ENCODE results near the gene CYP4A11.
"Not testable (repeated sequence)": the region's sequence is repeated elsewhere in the genome, so short reads cannot be mapped to it uniquely, and the experiment has no call there.

CYP4A11 gene, protein sequence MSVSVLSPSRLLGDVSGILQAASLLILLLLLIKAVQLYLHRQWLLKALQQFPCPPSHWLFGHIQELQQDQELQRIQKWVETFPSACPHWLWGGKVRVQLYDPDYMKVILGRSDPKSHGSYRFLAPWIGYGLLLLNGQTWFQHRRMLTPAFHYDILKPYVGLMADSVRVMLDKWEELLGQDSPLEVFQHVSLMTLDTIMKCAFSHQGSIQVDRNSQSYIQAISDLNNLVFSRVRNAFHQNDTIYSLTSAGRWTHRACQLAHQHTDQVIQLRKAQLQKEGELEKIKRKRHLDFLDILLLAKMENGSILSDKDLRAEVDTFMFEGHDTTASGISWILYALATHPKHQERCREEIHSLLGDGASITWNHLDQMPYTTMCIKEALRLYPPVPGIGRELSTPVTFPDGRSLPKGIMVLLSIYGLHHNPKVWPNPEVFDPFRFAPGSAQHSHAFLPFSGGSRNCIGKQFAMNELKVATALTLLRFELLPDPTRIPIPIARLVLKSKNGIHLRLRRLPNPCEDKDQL

DNA sequence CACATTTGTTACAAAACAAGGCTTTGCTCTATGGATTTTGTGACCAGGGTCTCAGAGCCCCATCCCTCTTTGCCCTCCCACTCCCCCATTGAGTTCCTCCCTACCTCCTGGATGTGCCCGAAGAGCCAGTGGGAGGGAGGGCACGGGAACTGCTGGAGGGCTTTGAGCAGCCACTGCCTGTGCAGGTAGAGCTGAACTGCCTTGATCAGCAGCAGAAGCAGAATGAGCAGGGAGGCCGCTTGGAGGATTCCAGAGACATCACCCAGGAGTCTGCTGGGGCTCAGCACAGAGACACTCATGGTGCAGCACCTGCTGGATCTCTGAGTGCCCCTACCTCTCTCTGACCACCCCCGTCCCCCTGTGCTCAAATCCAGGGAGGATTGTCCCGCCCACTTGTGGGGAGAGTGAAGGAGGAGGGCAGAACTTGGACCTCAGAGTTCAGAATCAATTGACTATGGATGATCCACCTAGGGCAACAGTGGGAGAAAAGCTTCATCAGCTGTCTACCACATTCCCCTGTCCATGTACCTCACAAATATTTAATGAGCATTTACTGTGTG lies at the start of gene CYP4A11:
CYP4A11 (minus strand) TSS at position 342 of the 560 bp plus-strand sequence; CDS start at position 299, 43 bp downstream.
- DNase-seq (ENCODE audit: low read depth, low spot score) = no peak

DNA sequence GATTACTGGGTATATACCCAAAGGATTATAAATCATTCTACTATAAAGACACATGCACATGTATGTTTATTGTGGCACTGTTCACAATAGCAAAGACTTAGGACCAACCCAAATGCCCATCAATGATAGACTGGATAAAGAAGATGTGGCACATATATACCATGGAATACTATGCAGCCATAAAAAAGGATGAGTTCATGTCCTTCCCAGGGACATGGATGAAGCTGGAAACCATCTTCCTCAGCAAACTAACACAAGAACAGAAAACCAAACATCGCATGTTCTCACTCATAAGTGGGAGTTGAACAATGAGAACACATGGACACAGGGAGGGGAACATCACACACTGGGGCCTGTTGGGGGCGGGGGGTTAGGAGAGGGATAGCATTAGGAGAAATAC lies 49.3 kb upstream of the CYP4A11 start:
- not testable (repeated sequence) for DNase-seq (ENCODE audit: low read depth, low spot score)

DNA sequence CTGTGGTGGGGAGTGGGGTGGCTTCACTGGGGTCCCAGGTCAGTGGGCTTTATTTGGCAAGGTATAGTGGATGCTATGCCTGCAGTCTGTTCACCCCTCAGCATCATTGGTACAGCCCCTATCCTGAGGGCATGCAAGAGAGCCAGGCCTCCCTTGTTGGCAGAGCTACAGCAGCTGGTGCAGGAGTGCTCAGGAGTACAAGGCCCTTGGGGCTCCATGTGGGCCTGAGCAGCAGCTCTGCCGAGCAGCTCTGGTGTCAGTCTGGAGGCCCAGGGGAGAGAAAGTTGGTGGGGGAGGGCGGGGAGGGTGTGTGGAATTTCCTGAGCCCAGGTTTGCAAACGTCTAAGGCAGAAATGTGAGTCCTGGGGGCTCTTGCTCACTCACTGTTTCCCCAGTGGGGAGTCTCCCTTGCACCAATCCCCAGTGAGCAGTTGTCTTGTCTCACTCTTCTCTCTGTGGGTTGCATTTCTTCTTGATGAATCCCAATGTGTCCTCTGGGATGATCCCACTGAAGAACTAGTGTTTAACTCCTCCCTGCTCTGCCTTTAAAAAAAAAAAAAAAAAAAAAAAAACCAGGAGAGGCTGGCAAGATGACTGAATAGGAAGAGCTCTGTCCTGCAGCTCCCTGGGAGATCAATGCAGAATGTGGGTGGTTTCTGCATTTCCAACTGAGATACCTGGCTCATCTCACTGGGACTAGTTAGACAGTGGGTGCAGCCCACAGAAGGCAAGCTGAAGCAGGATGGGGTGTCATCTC lies 42.7 kb upstream of the CYP4A11 start:
- DNase-seq (ENCODE audit: low read depth, low spot score) = no peak

DNA sequence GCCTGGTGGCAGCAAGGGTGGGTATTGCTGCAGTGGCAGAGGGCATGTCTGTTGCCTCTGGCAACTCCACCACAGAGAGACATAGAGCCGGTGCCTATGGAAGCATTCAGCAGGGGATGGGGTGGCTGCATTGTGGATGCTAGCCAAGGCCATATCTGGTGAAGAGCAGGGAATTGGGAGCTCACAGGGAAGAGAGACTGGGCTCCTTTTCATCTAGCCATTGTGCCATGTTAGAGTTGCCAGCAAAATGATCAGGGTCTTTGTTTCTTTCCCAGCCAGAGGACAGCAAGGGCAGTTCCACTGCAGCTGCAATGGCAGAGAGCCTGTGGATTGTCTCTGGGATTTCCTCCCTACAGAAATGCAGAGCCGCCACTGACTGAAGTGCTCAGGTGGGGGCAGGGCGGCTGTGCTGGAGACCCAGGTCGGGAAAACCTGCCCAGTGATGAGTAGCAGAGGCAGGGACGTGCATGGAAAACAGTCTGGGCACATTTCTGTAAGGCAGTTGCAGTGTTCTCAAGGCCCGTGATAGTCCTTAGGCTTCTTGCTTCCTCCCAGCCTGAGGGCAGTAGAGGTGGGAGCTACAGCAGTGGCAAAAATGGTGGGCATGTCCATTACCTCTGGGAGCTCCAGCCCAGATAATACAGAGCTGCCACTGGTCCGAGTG lies 42.0 kb upstream of the CYP4A11 start:
- no peak for DNase-seq (ENCODE audit: low read depth, low spot score)

DNA sequence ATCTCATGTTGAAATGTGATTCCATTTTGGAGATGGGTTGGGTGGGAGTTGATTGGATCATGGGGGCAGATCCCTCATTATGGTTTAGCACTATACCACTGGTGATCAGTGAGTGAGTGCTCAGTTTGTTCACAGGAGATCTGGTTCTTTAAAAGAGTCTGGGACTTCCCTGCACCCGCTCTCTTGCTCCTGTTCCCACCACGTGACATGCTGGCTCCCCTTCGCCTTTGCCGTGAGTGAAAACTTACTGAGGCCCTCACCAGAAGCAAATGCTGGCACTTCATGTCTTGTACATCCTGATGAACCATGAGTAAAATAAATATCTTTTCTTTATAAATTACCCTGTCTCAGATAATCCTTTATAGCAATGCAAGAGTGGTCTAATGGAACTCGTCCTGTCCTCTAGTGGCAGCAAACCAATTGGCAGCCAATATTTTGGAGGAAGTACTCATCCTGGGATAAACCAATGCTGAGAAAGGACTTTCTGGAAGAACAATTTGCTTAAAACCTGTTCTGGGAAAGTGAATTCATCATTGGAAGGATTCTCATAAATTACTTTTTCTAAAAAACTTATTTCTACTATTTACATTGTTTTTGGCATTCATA lies 27.8 kb upstream of the CYP4A11 start:
- DNase-seq (ENCODE audit: low read depth, low spot score) = no peak

DNA sequence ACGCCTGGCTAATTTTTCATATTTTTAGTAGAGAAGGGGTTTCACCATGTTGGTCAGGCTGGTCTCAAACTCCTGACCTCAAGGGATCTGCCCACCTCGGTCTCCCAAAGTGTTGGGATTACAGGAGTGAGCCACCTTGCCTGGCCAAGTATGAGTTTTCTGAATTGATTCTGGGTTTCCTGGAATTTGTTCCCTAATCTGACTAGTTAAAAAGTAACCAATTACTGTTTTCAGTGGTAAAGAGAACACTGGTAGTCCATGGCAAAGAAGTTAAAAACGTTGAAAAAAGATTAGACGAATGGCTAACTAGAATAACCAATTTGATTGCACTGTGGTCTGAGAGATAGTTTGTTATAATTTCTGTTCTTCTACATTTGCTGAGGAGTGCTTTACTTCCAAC lies 21.0 kb upstream of the CYP4A11 start:
- not testable (repeated sequence) for DNase-seq (ENCODE audit: low read depth, low spot score)

DNA sequence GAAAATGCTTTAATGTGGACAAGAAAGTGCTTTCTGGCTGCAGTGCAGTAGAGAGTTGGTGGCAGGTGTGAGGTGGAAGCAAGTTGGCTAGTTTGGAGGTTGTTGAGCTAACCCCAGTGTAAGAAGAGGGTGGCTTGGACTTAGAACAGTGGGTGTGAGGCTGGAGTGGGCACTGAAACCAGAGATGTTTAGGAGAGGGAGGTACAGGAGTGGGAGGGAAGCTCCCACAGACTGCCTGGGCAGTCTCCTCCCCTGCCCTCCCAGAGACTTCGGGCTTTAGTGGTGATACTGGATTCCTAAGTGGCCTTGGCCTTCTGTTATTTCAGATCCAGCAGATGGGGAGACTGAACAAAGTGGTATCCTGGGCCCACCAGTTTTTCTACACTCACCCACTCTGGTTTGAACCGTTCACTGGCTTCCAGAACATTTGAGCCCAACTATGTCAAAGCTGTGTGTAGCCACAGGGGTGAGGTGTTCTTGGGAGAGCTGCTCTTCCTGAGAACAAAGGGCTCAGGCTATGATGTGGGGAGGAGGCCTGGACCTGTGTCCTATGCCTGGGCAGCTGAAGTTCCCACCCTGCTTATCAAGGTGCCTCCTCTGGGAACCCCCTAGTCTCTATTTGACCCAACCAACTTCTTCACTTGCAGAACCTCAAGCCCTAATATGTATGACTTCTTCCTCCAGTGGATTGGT lies 19.9 kb upstream of the CYP4A11 start:
- DNase-seq (ENCODE audit: low read depth, low spot score) = no peak

DNA sequence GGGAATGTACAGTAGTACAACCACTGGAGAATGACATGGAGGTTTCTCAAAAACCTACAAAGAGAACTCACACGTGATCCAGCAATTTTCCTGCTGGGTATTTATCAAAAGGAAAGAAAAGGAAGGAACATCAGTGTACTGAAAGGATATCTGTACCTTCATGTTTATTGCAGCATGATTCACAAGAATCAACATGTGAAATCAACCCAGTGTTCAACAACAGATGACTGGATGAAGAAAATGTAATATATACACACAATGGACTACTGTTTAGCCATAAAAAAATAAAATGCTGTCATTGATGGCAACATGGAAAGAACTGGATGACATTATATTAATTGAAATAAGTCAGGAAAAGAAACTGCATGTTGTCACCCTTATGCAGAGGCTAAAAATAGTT lies 19.0 kb upstream of the CYP4A11 start:
- no peak for DNase-seq (ENCODE audit: low read depth, low spot score)

DNA sequence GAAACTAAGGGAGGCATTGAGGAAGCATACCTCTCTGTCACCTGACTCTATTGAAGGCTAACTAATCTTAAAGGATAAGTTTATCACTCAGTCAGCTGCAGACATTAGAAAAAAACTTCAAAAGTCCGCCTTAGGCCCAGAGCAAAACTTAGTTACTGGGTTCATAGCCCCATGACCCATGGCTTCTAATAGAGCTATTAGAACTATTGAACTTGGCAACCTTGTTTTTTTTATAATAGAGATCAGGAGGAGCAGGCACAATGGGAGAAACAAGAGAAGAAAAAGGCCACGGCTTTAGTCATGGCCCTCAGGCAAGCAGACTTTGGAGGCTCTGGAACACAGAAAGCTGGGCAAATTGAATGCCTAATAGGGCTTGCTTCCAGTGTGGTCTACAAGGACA lies 13.8 kb upstream of the CYP4A11 start:
- DNase-seq (ENCODE audit: low read depth, low spot score) = not testable (repeated sequence)

DNA sequence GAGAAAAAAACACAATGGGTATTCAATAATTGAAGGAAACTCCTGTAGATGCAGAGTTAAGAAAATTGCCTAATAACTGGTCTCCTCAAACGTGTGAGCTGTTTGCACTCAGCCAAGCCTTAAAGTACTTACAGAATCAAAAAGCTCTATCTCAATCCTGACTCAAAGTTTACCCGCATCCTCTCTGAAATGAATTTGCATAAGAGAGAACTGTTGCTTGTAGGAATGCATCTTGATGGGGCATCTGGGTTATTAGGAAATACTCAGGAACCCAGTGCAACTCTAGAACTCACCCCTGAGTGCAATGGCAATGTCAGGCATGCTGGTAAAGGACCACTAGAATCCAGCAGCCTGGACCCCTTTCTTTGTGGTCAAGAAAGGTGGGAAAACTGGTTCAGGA lies 12.6 kb upstream of the CYP4A11 start:
- not testable (repeated sequence) for DNase-seq (ENCODE audit: low read depth, low spot score)

DNA sequence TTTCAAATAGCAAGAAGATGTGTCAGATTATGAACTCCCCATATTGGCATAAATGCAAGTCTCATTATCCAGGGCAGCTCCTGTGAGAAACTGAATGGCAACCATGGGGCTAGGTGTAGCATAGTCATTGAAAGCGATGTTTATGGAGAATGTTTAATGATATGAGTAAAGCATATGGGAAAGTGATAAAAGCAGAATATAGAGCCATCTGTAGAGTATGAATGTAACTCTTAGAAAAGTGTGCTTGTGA lies 8.1 kb upstream of the CYP4A11 start:
- not testable (repeated sequence) for DNase-seq (ENCODE audit: low read depth, low spot score)

DNA sequence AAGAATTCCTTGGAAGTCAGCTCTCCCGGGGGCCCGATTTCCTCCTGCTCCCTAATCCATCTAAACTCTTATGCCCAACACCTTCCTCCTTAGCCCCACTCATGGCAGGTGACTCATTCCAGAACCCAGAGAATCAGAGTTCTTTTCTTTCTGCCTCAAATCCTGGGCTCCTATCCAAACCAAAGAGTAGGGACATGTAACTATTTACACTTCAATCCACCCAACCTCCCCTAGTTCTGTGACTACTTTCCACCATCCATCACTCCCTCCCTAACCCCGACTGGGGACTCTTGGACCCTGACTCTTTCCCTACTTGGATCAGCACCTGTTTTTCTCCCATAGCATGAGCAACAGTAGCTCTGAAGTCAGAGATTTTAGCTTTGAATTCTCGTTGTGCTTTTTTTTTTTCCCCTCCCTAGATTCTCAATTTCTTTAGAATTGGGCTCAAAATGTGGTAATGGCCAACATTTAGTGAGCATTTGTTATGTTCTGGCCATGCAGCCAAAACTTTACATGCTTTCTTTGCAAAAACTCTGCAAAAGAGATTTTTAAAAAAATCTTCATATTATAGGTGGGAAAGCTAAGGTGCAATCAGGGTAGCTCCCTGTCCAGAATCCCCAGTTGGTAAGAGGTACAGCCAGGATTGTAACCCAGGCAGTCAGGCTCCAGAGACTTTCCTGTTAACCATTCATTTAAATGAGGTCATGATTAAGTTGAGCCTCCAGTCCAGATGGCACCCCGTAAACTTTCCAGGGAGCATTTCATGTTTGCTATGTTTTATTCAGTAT lies 7.5 kb upstream of the CYP4A11 start:
- no peak for DNase-seq (ENCODE audit: low read depth, low spot score)

DNA sequence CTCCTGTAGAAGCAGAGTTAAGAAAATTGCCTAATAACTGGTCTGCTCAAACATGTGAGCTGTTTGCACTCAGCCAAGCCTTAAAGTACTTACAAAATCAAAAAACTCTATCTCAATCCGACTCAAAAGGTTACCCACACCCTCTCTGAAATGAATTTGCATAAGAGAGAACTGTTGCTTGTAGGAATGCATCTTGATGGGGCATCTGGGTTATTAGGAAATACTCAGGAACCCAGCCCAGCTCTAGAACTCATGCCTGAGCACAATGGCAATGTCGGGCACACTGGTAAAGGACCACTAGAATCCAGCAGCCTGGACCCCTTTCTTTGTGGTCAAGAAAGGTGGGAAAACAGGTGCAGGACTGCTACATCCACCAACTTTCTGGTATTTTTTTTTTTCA lies 6.4 kb upstream of the CYP4A11 start:
- DNase-seq (ENCODE audit: low read depth, low spot score) = not testable (repeated sequence)

DNA sequence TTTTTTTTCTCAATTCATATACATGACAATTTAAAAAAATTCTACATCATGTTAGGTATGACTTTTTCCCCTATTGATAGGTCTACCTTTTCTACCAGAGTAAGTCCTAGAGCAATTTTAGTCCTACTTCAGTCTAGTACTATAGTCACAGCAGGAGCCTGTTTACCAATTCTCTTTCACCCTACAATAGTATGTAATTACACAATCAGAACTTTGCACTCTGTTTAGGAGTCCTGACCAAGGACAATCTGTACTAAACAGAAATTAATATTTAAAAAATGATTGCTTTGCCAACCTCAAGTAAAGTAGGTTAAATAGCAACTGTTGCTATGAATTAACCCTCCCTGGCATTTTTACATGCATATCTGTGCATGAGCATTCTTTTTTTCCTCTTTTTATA lies 810 bp upstream of the CYP4A11 start:
- no peak for DNase-seq (ENCODE audit: low read depth, low spot score)

DNA sequence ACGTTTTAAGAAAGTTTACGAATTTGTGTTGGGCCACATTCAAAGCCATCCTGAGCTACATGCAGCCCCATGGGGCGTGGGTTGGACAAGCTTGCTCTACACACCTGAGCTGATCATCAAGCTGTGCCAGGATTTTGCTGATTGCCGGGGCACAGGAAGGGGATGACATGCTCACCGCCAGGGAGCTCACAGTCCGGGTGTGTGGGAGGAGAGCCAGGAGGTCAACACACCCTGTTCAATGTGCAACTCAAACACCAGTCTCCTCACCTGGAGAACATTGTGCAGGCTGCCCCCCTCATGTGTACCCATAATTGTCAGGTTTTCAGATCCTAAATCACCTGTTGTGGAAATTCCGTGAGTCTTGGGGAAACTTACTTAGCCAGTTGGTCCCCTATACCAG lies 969 bp downstream of the CYP4A11 start:
- no peak for DNase-seq (ENCODE audit: low read depth, low spot score)

DNA sequence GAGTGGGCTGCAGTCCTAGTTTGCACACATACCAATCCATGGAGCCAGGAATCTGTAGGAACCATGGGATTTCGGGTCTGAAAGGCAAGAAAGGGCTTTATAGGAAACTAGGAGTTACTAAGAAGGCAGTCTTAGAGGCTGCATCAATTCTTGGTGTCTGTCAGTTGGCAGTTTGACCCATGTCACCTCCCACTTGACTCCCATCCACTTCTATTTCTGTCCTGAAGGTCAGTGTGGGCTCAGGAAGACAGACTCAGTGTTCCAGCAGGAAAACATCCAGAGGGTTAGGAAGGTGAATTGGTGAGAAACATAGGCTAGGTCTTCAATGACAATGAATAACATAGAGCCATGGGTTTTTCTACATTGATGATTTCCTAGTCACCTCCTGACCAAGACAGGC lies 4.0 kb downstream of the CYP4A11 start:
- no peak for DNase-seq (ENCODE audit: low read depth, low spot score)

DNA sequence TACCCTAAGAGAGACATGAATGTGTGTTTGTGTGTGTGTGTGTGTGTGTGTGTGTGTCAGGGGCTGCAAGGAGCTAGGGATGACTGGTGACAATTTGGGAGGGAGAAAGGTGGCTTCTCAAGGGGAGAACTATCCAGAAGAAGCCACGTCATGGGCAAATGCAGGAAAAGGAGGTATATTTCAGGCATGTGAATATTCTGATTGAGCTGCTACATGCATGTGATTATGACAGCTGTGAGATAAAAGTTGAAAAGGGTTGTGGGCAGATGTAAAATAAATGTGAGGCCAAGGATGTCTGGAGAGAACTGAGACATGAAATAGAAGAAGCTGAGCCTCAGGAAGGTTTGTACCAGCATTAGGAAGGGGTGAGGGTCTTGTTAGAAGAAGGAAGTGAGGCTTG lies 4.5 kb downstream of the CYP4A11 start:
- no peak for DNase-seq (ENCODE audit: low read depth, low spot score)

DNA sequence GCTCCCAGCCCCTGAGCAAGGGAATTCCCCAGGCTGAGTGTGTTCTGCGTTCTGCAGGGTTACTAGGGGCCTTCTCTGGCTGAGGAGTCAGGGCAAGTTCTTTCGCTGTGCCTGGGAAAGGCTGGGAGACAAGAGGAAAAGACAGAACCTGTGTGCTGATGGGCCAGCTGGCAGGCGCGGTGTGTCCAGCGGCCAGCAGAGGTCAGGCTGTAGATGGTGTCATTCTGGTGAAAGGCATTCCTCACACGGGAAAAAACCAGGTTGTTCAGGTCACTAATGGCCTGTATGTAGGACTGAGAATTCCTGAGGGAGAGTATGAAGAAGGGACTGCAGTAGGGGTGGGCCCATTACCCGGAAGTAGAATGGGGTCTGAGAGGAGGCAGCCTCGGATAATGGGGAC lies 6.4 kb downstream of the CYP4A11 start:
- not testable (repeated sequence) for DNase-seq (ENCODE audit: low read depth, low spot score)

DNA sequence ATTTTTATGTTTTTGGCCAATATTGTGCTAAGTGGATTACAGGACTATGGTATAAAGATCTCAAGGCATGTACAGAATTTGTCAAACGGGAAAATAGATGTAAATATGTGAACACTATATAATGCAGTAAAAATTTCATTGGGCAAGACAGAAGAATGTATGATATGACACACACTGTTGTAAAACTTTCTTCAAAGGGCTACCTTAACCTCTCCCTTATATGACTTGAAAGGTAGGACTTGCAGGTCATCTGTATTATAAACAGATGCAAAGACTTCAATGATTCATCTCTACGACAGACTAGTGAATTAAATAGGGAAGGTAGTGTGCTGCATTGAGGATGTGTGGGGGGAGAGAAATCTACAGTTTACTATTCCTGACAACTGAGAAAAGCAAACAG lies 9.3 kb downstream of the CYP4A11 start:
- DNase-seq (ENCODE audit: low read depth, low spot score) = not testable (repeated sequence)

DNA sequence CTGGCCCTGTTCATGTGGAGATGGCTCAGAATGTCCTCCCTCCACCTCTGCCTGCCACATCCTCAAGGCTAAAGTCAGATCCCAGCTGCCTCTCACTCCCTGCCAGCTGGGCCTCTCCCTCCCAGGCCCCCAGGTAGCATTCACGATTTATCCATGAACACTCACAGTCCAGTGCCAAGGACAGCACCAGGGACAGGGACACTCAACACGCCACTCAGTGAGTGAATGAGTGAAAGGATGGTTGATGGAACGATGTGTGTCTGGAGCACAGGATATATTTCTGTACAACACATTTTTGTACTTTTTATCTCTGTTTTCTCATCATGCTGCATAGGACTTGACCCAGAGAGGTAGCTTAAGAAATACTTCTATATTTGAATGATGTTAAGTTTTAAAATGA lies 10.1 kb downstream of the CYP4A11 start:
- DNase-seq (ENCODE audit: low read depth, low spot score) = no peak
